ENCODE measurements around the gene LGMN. TPM values are rescaled to one million over a fixed set of nuclear protein-coding genes. Genes with fewer than 3 reads are reported as not detected.

Gene LGMN
- total and polyA plus RNA-seq, 8 donors, result 18.5 to 60.1 (median 33.0) TPM

GRCh38 chr14:92675976-92676375, 72.5 kb downstream of the LGMN start:
- Histone ChIP-seq H3K27me3 (no peaks in the 10 kb centered on the region), H3K27ac (no peak overlapping the region), H3K4me3 (no peak overlapping the region), H3K36me3 (no peaks in the 10 kb centered on the region), H3K4me1 (no peaks in the 10 kb centered on the region), H3K9me3 (no peaks in the 10 kb centered on the region)
- 72 to 80% methylated on average over 9 of the region's 9 CpGs for WGBS, 2 donors
- no peak for TF ChIP-seq CTCF (IDR thresholded peaks at IDR 0.05)
- ATAC-seq (peak in 2 of 4 donors; percentile 28 to 52), DNase-seq (peak in 1 of 6 donors; percentile 13), FAIRE-seq (no peak)
- intact Hi-C loops (cut with DNase I), result no loop called here

- intact Hi-C loops (cut with DNase I), result no loop called here
- no peak overlapping the region for H3K27ac ChIP-seq
- H3K9me3 ChIP-seq, result no peaks in the 10 kb centered on the region
- no peaks in the 10 kb centered on the region for H3K4me1 ChIP-seq
- ATAC-seq, result no peak
- TF ChIP-seq CTCF (IDR thresholded peaks at IDR 0.05), result no peak
- no peak for FAIRE-seq
- peak in 1 of 6 donors; percentile 17 for DNase-seq
- H3K36me3 ChIP-seq, result no peaks in the 10 kb centered on the region
- no peak overlapping the region for H3K4me3 ChIP-seq
- WGBS, 2 donors, result 84 to 92% methylated on average over 6 of the region's 6 CpGs
- H3K27me3 ChIP-seq, result no peaks in the 10 kb centered on the region
Measured at GRCh38 chr14:92675421-92675820, 73.0 kb downstream of the LGMN start.

GRCh38 chr14:92673601-92674150, 74.8 kb downstream of the LGMN start:
- DNase-seq (peak in 2 of 6 donors; percentile 3 to 14), FAIRE-seq (no peak), ATAC-seq (no peak)
- Histone ChIP-seq H3K36me3 (no peaks in the 10 kb centered on the region), H3K27me3 (no peaks in the 10 kb centered on the region), H3K4me3 (no peak overlapping the region), H3K4me1 (no peaks in the 10 kb centered on the region), H3K27ac (no peak overlapping the region), H3K9me3 (no peaks in the 10 kb centered on the region)
- no peak for TF ChIP-seq CTCF (IDR thresholded peaks at IDR 0.05)
- intact Hi-C loops (cut with DNase I), result no loop called here
- WGBS, 2 donors, result 71 to 78% methylated on average over 19 of the region's 19 CpGs

- DNase-seq (peak in 1 of 6 donors; percentile 30), ATAC-seq (no peak), FAIRE-seq (no peak)
- no peak overlapping the region for H3K4me3 ChIP-seq
- no peak for TF ChIP-seq CTCF (IDR thresholded peaks at IDR 0.05)
- H3K27me3 ChIP-seq, result no peaks in the 10 kb centered on the region
- no peaks in the 10 kb centered on the region for H3K36me3 ChIP-seq
- intact Hi-C loops (cut with DNase I), result no loop called here
- WGBS, 2 donors, result 74 to 76% methylated on average over 9 of the region's 9 CpGs
- H3K27ac ChIP-seq, result no peak overlapping the region
- H3K4me1 ChIP-seq, result no peaks in the 10 kb centered on the region
- no peaks in the 10 kb centered on the region for H3K9me3 ChIP-seq
Measured at GRCh38 chr14:92670643-92671366, 77.6 kb downstream of the LGMN start.

GRCh38 chr14:92670160-92670559, 78.3 kb downstream of the LGMN start:
- Histone ChIP-seq H3K36me3 (no peaks in the 10 kb centered on the region), H3K4me1 (no peaks in the 10 kb centered on the region), H3K27me3 (no peaks in the 10 kb centered on the region), H3K4me3 (no peak overlapping the region), H3K9me3 (no peaks in the 10 kb centered on the region), H3K27ac (no peak overlapping the region)
- 79 to 87% methylated on average over 4 of the region's 4 CpGs for WGBS, 2 donors
- DNase-seq (no peak), FAIRE-seq (no peak), ATAC-seq (no peak)
- TF ChIP-seq CTCF (IDR thresholded peaks at IDR 0.05), result no peak
- intact Hi-C loops (cut with DNase I), result no loop called here
